Measurements from ENCODE around the gene LIPF. TPM values are rescaled to one million over a fixed set of nuclear protein-coding genes. Genes with fewer than 3 reads are reported as not detected.
"Not testable (repeated sequence)": the region's sequence is repeated elsewhere in the genome, so short reads cannot be mapped to it uniquely, and the experiment has no call there.

LIPF gene
- polyA plus RNA-seq, 1 donor: not detected

DNA sequence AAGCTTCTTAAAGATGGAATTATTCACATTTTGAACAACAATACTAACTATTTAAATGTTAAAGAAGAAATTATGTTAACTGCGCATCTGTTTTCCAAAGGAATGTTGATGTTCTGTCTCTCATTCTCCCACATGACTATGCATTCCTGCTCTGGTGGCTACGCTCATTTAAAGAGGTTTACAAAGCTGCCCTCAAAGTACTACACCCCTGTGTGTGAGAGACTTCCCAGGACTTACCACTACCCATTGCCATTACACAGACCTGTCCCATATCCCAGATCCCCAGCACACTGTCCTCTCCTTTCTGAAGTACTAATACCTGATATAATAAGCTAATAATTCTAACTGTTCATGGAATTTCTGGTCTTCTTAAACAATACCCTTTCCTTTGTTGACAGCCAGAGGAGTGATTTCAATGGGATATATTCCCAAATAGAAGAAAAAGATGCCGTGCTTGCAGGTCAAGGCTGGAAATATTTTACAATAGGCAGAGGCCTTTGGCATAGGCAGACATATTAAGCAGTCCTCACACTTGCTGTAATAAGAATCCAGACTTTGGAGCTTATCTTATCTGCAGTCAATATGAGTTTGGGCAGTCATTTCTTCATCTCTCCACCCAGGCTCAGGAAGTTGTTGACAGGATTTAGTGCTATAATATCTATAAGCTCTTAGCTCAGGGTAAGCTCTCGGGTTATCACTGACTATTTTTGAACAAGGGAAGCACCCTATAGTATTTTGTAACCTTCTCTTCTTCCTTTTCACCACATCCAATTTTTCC lies 12.2 kb downstream of the LIPF start:
- no peak for DNase-seq (ENCODE audit: low read depth)

DNA sequence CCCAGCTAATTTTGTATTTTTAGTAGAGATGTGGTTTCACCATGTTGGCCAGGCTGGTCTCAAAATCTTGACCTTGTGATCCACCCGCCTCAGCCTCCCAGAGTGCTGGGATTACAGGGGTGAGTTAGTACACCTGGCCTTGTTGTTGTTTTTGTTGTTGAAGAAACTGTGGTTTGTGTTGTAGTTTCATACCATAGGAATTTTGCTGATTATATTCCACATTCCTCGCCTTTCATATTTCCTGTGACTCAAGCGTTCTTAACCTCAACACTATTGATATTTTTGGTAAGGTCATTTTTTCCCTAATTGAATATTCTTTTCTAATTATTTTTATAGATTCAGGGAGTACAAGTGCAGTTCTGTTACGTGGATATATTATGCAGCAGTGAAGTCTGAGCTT lies 16.7 kb downstream of the LIPF start:
- DNase-seq (ENCODE audit: low read depth): no peak

DNA sequence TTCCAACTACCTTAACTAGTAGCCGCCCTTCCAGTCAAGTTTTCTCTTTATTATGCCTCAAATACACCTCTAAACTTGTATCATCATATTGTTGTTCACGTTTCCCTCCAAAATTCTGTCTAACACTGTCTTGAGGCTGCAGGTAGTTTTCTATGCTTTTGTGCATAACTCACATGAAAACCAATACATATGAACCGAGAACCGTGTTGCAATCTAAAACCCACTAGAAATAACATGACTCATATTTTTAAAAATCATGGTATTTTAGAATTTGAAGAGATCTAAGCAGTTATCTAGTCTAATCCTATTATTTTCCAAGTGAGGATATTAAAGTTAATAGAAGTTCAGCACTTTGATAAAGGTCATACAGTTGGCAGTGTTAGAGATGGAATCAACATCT lies 18.2 kb downstream of the LIPF start:
- no peak for DNase-seq (ENCODE audit: low read depth)

DNA sequence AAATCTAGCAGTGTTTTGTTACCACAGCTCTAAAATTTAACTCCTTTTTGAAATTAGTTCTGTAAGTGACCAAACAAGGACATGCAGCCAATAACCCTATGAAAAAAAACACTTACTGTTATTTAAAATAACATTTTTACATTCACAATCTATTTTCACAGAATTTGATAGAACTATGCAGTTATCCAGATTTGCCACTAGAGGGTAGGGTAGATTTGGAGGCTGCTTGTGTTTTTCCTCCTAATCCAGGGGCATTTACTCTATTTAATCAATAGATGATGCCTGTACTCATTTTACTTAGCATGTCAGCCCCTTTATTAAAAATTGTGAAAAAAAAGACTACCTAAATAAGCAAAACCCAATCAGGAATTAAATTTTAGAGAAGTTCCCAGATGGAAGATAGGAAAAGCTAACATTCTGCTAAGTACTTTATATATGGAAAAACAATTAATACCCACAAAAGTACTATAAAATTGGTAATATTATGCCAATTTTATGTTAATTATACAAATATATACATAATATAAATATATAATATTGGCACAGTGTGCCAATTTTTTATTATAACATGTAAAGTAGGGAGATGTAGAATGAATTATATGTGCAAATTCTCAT lies 23.7 kb downstream of the LIPF start:
- no peak for DNase-seq (ENCODE audit: low read depth)

DNA sequence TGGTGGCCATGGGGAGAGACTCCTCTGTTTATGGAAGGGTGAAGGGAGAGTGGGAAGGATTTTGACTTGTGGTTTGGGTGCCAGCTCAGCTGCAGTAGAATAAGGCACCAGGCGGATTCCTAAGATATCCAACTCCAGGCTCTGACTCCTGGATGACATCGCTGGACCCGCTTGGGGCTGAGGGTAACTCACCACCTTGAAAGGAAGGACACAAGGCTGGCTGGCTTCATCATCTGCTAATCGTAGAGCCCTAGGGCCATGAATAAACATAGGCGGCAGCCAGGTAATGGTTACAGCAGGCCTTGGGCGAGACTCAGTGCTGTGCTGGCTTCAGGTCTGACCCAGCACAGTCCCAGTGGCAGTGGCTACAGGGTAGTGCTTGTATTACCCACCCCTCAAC lies 25.1 kb downstream of the LIPF start:
- no peak for DNase-seq (ENCODE audit: low read depth)

DNA sequence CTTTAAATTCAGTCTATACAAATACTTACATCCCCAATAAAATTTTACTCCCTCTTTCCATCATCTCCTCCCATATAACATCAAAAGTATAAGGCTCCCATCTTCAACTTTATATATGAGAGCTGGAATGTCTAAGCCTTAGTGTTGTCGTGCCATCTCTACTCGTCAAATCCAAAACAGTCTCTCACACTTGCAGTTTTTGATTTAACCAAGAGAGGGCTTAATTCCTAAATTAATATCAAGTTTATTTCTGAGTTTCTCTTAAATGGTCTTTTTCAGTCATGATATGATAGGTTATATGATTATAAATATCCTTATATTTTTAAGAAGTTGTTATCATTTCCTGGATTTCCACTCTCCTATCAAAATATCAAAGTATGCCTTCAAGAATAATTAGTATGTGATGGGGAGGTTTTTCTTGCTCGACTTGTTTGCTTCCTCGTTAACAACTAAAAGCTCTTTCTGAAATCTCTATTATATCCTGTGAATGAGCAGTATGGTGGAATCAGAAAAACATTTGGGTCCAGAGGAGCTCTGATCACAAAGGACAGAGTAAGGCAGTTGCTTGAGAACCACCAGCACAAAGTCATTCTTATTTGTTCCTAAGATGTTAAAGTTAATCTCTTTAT lies 29.3 kb downstream of the LIPF start:
- DNase-seq (ENCODE audit: low read depth): no peak

DNA sequence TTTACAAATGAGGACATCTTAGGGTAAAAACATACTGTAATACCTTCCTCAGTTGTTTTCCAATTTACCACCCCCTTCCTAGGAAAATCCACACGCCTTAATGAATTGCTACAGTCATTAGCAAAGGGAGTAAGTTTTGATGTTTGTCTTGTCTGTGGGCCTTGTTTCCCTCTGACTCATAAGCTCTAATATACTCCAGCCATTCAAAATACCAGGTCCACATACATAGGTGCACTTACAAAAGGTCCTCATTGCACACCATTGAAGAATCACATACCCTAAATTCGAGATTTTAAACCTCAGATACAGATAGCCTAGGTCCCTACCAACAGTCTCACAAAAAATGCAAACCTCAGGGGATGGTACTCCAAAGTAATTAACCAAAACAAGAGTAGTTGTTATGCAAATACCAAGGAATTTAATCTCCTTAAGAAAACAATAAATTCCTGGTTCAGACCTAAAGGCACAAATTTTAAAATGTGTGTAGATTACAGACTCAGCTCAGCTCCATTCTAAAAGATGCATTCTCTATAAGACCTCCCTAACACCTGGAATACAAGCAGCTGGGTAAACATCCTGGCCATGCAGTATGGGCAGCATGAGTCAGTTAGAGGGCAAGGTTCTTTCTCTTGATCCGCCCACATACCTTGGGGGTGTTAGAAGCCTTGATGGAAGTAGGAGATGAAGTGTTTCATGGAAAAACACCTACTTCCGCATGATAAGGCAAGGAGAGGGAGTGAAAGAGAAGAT lies 38.8 kb downstream of the LIPF start:
- no peak for DNase-seq (ENCODE audit: low read depth)

DNA sequence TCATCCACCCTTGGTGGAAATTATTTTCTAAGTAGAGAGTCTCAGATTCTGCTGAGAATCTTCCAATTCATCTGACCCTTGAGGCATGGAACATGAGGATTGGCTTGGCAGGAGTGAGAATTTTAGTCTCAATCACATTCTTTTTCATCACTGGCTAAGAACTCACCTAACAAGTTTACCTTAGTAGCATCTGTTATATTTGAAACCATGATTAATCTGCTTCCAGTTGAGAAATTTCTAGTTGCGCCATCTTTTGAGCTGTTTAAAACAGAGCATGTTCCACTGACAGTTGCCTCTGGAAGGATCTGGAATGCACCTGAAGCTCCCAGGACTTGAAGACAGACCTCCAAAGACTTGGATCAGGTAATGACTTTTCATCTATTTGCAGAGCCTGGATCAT lies 41.7 kb downstream of the LIPF start, which contains the start of gene LIPK:
TSS of gene LIPK (plus strand) at position 292 of the 400 bp plus-strand sequence. CDS start 18,295 bp downstream, outside the sequence.
- DNase-seq (ENCODE audit: low read depth): no peak

DNA sequence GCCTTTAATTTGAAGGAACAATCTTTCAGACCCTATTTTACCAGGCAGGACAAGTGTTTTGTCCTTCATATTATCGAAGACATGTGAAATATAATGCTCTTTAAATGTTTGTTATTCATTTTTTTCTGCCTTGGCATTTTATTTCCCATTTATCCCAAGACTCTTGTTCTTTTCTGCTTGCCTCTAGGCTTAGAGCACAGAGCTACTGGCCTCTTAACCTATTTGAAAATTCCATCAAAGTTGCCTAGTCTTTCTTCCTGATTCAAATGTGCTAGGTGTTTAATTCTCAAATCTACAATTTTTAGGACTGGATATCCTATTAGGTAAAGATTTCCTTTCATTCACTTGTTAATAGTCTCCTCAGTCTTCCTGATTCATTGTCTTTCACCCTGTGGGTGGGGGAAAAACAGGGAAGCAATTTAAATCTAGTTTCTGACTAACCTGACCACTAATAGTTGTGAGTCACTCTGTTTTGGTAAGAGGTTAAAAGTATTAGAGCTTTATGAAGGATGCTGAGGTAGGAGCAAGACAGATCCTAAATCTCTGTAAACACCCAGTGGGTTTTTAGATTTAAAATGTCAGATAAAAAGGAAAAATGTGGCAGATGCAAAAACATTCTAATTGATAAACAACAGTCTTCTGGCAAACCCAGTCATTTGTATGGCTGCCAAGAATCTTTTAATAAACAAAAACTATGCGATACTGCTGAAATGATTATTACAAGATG lies 43.4 kb downstream of the LIPF start:
- DNase-seq (ENCODE audit: low read depth): no peak

DNA sequence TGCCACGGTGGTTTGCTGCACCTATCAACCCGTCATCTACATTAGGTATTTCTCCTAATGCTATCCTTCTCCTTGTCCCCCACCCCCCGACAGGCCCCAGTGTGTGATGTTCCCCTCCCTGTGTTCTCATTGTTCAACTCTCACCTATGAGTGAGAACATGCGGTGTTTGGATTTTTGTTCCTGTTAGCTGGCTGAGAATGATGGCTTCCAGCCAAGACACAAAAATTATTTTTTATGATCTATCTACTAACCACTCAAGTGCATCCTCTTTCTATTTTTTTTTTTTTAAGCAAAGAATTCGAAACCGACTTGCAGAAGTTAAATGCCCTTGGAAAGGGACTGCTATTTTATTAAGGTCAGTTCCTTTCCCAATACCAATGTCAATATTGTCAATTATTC lies 45.1 kb downstream of the LIPF start:
- DNase-seq (ENCODE audit: low read depth): not testable (repeated sequence)

DNA sequence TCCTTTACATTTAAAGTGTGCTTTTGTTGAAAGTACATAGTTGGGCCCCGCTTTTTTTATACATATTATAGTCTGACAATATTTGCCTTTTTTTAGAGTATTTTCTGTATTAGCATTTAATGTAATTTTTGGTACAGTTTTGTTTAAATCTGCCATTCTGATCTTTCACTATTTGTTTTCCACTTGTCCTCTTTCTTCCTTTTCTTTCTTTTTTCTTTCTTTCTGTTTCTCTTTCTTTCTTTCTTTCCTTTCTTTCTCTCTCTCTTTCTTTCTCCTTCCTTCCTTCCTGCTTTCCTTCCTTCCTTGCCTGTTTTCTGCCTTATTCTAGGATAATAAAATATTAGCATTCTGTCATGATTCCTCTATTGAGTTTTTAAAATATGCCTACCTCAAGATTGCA lies 51.3 kb downstream of the LIPF start:
- no peak for DNase-seq (ENCODE audit: low read depth)

DNA sequence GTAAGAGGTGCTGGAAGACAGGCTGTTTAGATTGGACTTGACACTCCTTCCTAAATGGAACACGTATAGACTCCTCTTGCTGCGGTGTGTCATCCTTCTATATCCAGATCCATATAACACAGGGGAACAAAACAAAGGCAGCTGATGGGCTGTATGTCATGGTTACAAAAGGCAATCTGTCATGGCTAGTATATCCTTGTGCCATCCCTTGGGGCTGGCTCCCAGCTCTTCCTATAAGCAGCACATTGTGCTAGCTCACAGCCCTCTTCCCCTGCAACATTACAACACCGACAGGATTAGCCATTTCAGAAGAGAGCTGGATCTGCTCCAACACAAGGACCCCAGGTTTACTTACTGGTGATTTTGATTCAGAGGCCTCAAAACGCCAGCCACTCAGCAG lies 57.1 kb downstream of the LIPF start:
- no peak for DNase-seq (ENCODE audit: low read depth)

DNA sequence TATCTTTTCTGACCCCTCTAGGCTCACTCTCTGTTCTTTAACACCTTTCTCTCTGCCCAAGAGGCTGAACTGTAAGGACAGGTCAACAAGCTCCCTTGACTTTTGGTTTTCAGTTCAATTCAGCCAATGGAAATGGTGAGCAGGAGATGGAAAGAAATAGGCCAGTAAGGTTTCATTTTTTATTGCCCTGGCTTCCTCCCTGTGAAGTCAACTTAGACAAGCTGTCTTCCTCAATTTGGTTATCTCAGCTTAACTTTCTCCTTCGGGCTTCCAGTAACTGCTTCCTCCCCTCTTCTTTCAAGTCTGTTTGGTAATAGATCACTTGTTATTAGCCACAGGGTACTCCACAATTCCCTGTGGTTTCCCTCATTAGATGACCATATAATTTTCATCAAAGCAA lies 61.6 kb downstream of the LIPF start:
- DNase-seq (ENCODE audit: low read depth): no peak

DNA sequence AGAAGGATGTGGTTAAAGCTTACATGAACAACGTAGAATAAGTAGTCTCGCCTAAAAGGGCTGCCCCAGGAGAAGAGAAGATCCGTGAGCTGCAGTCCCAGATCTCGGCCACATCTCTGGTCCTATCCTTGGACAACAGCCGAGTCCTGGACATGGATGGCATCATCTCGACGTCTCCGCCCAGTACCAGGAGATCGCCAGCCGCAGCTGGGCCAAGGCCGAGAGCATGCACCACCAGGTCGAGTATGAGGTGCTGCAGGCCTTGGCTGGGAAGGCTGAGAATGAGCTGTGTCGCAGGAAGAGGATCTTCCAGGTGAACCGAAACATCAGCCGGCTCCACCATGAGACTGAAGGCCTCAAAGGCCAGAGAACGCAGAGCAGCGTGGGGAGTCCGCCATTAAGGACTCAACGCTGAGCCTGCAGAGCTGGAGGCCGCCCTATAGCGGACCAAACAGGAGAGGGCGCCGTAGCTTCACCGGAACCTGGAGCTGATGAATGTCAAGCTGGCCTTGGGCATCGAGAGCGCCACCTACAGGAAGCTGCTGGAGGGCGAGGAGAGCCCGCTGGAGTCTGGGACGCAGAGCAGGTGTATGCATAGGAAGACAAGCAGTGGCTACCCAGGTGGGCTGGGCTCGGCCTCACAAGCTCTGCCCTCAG lies 64.0 kb downstream of the LIPF start:
- DNase-seq (ENCODE audit: low read depth): no peak

Other genes with a start within 250 kb of the LIPF start
- gene RNLS, start 81.1 kb upstream of the LIPF start, polyA plus RNA-seq (ENCODE audit: insufficient read length): 2.1 TPM
- not detected for gene LIPJ, start 77.7 kb upstream of the LIPF start, polyA plus RNA-seq (ENCODE audit: insufficient read length)
- not detected for gene LIPK, start 41.8 kb downstream of the LIPF start, polyA plus RNA-seq (ENCODE audit: insufficient read length)
- gene LIPN, start 95.6 kb downstream of the LIPF start, polyA plus RNA-seq (ENCODE audit: insufficient read length): not detected
- gene LIPM, start 138.3 kb downstream of the LIPF start, polyA plus RNA-seq (ENCODE audit: insufficient read length): not detected
- 0.11 TPM for gene ANKRD22, start 187.4 kb downstream of the LIPF start, polyA plus RNA-seq (ENCODE audit: insufficient read length)
- gene STAMBPL1, start 215.8 kb downstream of the LIPF start, polyA plus RNA-seq (ENCODE audit: insufficient read length): 6.5 TPM